Anterior cingulate cortex (tissue), 58 donors: ENCODE data around the gene OLFML2B.

ENCODE experiments used
- DNase-seq, 58 donors: peaks; one replicate each; lab custom pipeline; 2025; lab: John Stamatoyannopoulos, UW

OLFML2B gene

GRCh38 chr1:161982917-161983316 lies 40.8 kb downstream of the OLFML2B start:
- DNase-seq = no peak

- no peak for DNase-seq
Measured at GRCh38 chr1:161982507-161982895, 41.2 kb downstream of the OLFML2B start.

- DNase-seq = no peak
Measured at GRCh38 chr1:161981735-161982506, 41.7 kb downstream of the OLFML2B start.

- DNase-seq = no peak
Measured at GRCh38 chr1:161981126-161981525, 42.5 kb downstream of the OLFML2B start.

DNA sequence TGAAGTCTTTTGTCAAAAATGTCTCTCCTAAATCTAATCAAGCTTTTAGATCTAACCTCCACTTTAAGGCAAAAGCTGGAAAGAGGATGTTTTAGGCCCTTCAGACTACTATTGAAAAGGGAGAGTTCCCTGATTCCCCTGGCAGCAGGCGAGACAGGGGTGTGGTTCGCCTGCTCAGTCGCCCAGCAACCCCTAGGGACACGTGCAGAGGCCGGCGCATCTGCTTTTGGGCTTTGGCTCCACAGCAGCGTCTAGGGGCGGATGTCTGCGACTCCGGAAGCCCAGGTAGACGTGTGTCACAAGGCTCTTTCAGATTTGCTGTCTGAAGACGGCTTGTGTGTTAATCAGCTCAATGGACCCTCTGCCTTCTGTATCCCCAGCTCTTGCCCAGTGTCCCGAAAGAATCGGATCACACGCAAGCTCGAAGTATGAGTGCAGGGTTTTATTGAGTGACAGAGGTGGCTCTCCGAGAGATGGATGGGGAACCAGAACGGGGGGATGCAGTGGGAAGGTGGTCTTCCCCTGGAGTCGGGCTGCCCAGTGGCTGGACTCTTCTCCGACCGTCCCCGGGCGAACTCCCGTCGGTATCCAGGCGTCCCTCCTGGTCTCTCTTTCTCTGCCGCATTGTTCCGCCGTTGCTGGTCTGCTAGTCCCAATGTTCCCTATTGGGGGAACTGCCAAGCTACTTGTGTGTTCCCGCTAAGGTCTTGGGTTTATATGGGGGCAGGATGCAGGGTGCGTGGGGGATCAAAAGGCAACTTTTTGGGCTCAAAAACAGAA lies 45.5 kb downstream of the OLFML2B start:
- DNase-seq = no peak

DNA sequence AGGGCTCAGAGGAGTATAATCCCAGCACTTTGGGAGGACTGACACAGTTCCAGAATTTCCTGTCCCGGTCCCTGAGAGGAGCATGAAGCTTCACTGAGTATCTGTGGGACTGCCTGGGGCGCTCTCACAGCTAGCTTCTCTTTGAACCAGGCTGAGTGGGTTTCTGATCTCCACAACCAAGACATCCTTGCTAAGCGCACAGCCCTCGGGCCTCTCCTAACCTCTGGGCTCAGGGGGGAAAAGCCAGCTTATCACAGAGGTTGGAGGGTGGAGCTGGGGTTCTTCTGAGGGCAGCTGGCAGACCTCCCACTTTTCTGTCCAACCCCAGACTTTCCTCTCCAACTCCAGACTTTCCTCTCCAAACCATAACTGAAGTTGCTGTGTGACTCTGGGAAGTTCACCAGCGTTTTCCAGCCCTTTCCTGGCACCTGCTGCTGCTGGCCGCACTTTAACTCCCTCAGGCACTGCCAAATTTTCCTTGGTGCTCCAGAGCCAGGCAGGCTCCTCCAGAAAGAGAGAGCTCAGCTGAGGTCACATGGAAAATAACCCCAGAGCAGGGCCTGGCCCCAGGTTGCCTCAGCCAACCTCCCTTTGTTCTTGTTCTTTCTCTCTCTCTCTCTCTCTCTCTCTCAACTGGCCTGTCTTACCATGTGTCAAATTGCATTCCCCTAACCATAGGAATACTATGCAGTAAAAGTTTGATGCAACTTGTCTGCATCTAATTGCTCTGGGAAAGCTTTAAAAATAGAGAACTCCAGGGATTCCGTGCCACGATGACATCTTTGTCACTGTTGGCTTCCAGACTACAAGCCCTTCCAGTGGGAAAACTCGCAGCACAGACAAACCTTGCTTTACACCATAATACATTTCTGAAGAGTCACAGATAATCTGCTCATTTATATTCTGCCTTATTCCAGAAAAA lies 49.5 kb downstream of the OLFML2B start:
- DNase-seq = peak in 12 of 58 donors; percentile 5 to 44 (median 21)

DNA sequence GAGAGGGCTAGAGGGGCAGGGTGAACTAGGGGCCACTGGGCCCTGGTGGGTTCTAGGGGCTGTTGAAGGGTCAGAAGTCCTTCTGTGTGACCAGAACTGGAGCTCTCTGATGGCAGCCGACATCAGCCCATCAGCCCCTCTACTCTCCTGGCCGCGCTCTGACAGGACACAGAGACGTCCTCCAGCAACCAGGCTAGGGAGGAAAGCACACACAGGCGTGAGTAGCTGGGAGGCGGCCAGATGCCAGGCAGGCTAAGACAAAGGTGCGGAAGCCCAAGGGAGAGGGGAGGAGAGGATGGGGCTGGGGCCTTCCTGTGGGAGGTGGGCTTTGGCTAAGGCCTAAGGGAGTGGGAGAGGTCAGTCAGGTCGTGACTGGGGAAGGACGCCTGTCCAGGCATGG lies 50.8 kb downstream of the OLFML2B start:
- no peak for DNase-seq

DNA sequence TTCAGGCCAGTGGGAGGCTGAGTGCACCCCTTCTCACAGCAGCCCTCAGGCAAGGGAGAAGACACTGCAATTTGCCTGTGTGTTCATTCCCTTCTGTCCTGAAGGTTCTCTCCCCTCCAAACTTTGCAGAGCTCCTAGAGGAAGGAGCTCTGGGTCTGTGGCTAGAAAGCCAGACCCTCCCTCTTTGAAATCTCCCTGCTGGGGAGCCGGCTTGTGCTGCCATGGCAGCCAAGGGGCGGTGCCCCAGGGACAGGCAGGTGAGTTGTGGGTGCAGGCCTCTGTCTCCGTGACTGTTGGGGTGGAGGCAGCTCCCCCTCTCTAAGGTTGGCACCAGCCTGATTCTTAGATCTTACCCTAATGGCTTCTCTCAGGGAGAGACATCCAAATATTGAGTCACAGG lies 53.0 kb downstream of the OLFML2B start:
- DNase-seq = no peak

- DNase-seq = no peak
Measured at GRCh38 chr1:161970036-161970435, 53.6 kb downstream of the OLFML2B start.

DNA sequence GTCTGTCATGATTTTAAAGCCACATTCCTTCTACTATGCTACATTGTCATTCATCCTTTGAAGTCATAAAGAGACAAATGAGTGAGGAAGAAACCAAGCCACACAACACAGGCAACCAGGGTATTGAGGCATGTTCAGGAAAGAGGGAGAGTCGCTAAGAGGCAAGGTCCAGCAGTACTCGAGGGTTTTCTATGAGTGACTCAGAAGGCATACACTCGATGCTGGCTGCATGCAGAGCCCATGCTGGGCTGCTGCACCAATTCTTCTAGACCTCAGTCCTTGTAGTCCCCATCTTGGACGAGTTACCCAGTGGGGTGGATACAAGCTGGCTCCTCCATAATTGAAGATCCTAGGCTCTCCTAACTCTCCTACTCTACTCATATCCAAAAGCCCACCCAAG lies 57.6 kb downstream of the OLFML2B start:
- DNase-seq = no peak

DNA sequence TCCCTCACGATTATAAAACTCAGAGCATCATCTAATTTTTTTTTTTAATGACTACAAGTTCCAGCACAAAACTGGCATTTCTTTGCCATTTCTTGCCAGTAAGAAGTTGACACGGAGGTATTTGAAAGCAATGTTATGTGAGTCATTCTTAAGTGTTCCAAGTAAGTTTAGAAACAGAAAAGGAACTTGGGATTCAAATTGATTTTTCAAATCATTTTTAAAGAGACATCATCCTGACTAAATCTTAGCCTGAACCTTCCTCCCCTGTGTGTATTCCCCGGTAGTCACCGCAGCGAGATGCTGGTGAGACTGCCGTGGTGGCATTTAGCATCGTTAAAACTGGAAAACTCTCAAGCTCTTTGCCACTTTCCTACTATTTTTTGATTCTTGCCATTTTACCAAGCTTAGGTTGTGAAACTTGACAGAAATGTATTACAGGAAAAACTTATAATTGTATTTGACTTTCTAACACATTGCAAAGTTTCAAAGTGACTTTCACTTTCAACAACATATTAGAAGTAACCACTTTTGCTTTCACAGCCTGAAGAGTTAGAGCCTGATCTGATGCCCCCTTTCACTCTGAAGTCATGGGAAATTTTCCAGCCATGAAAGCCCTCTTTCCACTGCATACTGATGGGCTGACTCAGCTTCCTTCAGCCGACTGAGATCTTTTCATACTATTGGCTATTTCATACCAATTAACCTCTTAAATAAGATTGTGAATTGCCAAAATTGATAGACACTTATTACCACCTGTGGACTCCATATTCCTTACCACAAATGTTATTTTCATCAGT lies 61.4 kb downstream of the OLFML2B start:
- DNase-seq = peak in 1 of 58 donors; percentile 4

DNA sequence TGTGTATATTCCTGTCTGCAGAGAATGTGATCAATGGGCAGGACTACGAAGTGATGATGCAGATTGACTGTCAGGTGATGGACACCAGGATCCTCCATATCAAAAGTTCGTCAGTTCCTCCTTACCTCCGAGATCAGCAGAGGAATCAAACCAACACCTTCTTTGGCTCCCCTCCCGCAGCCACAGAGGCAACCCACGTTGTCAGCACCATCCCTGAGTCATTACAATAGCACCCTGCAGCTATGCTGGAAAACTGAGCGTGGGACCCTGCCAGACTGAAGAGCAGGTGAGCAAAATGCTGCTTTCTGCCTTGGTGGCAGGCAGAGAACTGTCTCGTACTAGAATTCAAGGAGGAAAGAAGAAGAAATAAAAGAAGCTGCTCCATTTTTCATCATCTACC lies 65.2 kb downstream of the OLFML2B start:
- peak in 19 of 58 donors; percentile 5 to 65 (median 20) for DNase-seq

- DNase-seq = no peak
Measured at GRCh38 chr1:161956930-161957329, 66.7 kb downstream of the OLFML2B start.

- DNase-seq = no peak
Measured at GRCh38 chr1:161956097-161956496, 67.6 kb downstream of the OLFML2B start.

GRCh38 chr1:161955606-161956005 lies 68.1 kb downstream of the OLFML2B start:
- DNase-seq = no peak

- no peak for DNase-seq
Measured at GRCh38 chr1:161954466-161954865, 69.2 kb downstream of the OLFML2B start.

- no peak for DNase-seq
Measured at GRCh38 chr1:161954050-161954449, 69.6 kb downstream of the OLFML2B start.

GRCh38 chr1:161953256-161953920 lies 70.3 kb downstream of the OLFML2B start:
- DNase-seq = no peak

GRCh38 chr1:161952607-161953172 lies 71.0 kb downstream of the OLFML2B start:
- DNase-seq = no peak
